Activated CD4-positive, alpha-beta T cell treated with anti-CD3 and anti-CD28 coated beads, Interleukin-2, amount 10 ng/mL, durations not matched to agents 7 days and 5 days (primary cell): ENCODE measurements around the gene MAPKAPK3. TPM values are rescaled to one million over a fixed set of nuclear protein-coding genes. Genes with fewer than 3 reads are reported as not detected.

ENCODE experiments used
- CTCF ChIA-PET: fragments of 350-600 bp; sonication (Branson Sonifier 250); formaldehyde crosslinking; loops from one replicate; lab custom pipeline; 2021; ENCODE audit warnings: antibody characterized with exemption; lab: Charles Lee
- POLR2A ChIA-PET: fragments of 350-600 bp; sonication (Branson Sonifier 250); formaldehyde crosslinking; loops from one replicate; lab custom pipeline; 2021; ENCODE audit warnings: antibody characterized with exemption; lab: Charles Lee
- DNase-seq: peaks from one replicate; pipeline ENCODE4 v3.0.0-alpha.2; 2020
- H3K27ac Mint-ChIP-seq: one replicate; pipeline ENCODE4 v1.8.0; 2021; ENCODE audit warnings: mild to moderate bottlenecking, moderate library complexity, mixed read lengths
- H3K27me3 Mint-ChIP-seq: one replicate; pipeline ENCODE4 v1.8.0; 2021; ENCODE audit warnings: mixed read lengths
- H3K36me3 Mint-ChIP-seq: one replicate; pipeline ENCODE4 v1.8.0; 2021; ENCODE audit warnings: low read depth, mixed read lengths
- H3K4me1 Mint-ChIP-seq: one replicate; pipeline ENCODE4 v1.8.0; 2021; ENCODE audit warnings: mixed read lengths
- H3K4me3 Mint-ChIP-seq: one replicate; pipeline ENCODE4 v1.8.0; 2021; ENCODE audit warnings: mild to moderate bottlenecking, moderate library complexity, mixed read lengths
- H3K9me3 Mint-ChIP-seq: one replicate; pipeline ENCODE4 v1.8.0; 2021; ENCODE audit warnings: mixed read lengths
- total RNA-seq, 2 experiments: library from RNA; stranded (reverse); gene quantifications; one replicate each; pipeline ENCODE4 v1.2.3, GENCODE V29; 2021

The MAPKAPK3 gene
- total RNA-seq, 2 experiments from 2014 or later, result 135 to 140 TPM

- ChIA-PET POLR2A (interaction anchor here (0.7 to 8.2 kb wide), 7 partner anchors 9 to 43 kb away, joined by 3 to 168 read pairs (median 5); partner anchors contain the start of genes C3orf18 and HEMK1), CTCF (interaction anchor here (0.8 to 13.4 kb wide), 8 partner anchors 9 to 762 kb away, joined by 3 to 211 read pairs (median 4); partner anchors contain the start of genes C3orf18 and HEMK1)
- peak; percentile 55 for DNase-seq
- Mint-ChIP-seq H3K36me3 (peaks cover 82% of the 10 kb centered on the region), H3K27ac (peak overlapping the region; percentile 98), H3K9me3 (no peaks in the 10 kb centered on the region), H3K4me1 (peaks cover 28% of the 10 kb centered on the region), H3K4me3 (peak overlapping the region; percentile 99), H3K27me3 (no peaks in the 10 kb centered on the region)
Measured at GRCh38 chr3:50610181-50610971, 6.6 kb upstream of the MAPKAPK3 start.

DNA sequence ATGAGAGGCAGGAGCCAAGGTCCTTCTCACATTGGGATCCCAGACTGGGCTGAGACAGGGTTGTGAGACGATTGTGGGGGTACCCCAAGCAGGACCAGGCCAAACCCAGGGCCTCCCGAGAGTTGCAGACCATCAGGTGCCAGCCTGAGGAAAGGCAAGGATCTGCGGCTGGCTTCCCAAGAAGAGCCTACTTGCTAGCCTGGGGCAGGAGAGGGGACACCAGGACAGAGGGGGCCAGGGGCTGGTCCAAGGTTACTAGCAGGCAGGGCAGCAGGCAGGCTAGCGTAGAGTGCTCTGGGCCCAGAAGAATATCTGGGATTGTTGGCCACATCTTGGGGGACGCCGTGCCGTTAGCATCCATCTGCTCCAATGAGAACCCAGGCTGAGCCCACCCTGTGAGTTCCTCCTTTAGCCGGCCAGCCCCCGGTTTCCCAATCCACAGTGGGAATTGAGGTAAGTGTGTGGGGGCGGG lies 5.9 kb upstream of the MAPKAPK3 start:
- H3K27me3 Mint-ChIP-seq, result no peaks in the 10 kb centered on the region
- H3K36me3 Mint-ChIP-seq, result peaks cover 76% of the 10 kb centered on the region
- H3K27ac Mint-ChIP-seq, result peak overlapping the region; percentile 98
- H3K4me1 Mint-ChIP-seq, result peaks cover 28% of the 10 kb centered on the region
- DNase-seq, result no peak
- CTCF ChIA-PET, result interaction anchor here (0.9 to 13.4 kb wide), 9 partner anchors 8 to 761 kb away, joined by 3 to 274 read pairs (median 3); partner anchors contain the start of genes C3orf18 and HEMK1
- POLR2A ChIA-PET, result interaction anchor here (1.0 to 8.2 kb wide), 5 partner anchors 10 to 43 kb away, joined by 5 to 168 read pairs (median 15); partner anchors contain the start of genes C3orf18 and HEMK1
- H3K4me3 Mint-ChIP-seq, result peak overlapping the region; percentile 99
- no peaks in the 10 kb centered on the region for H3K9me3 Mint-ChIP-seq

DNA sequence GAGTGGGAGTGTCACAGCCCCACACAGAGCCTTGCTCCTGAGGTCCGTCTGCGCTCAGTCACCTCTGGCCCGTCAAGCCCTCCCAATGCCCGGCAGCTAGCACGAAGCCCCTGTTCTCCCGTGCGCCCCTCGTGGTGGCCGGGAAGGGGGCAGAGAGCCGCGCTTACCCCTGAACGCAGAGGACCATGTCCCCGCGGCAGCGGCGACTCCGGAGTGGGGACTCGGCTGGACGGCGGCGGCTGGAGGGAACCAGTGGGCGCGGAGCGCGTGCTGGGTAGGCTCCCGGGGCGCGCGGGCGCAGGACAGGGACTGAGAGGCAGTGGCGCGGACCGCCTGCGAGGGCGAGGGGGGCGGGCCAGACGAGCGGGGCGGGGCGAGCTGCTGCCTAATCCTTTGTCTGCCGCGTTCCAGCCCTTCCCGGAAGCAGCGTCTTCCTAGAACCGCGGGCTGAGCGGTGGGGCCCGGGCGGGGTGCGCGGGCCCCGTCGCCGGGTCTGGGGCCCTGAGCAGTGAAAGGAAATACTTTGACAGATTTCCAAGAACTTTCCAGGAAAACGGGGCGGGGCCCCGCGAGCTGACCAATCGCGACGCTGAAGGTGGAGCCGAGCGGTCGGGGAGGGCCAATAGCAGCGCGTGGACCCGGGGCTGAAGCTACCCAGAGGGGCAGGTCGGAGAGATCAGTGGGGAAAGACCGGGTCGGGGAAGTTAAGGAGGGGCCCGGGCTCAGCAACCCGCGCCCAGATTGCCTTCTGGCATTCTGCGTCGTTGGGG lies 5.3 kb upstream of the MAPKAPK3 start, which contains the start of gene CISH:
CISH (minus strand) TSS at position 311 of the 770 bp plus-strand sequence; CDS start at position 187, 124 bp downstream.
- Mint-ChIP-seq H3K36me3 (peaks cover 70% of the 10 kb centered on the region), H3K9me3 (no peaks in the 10 kb centered on the region), H3K4me3 (peak within 1 kb of the TSS; percentile 99), H3K27me3 (no peaks in the 10 kb centered on the region), H3K27ac (peak within 1 kb of the TSS; percentile 98), H3K4me1 (peaks cover 33% of the 10 kb centered on the region)
- peak; percentile 98 for DNase-seq
- POLR2A ChIA-PET, result interaction anchor here (0.7 to 8.2 kb wide), 8 partner anchors 9 to 1666 kb away, joined by 3 to 168 read pairs (median 6); partner anchors contain the start of genes C3orf18 and HEMK1
- CTCF ChIA-PET, result interaction anchor here (0.6 to 12.7 kb wide), 9 partner anchors 10 to 1362 kb away, joined by 3 to 274 read pairs (median 3); partner anchors contain the start of genes ABHD14B, C3orf18 and HEMK1

GRCh38 chr3:50612234-50612882 lies 4.6 kb upstream of the MAPKAPK3 start:
- CTCF ChIA-PET, result interaction anchor here (0.7 to 12.7 kb wide), 14 partner anchors 9 to 1361 kb away, joined by 3 to 274 read pairs (median 5); partner anchors contain the start of genes ABHD14B, C3orf18 and HEMK1
- peak overlapping the region; percentile 99 for H3K4me3 Mint-ChIP-seq
- no peaks in the 10 kb centered on the region for H3K27me3 Mint-ChIP-seq
- POLR2A ChIA-PET, result interaction anchor here (0.7 to 8.2 kb wide), 11 partner anchors 8 to 1665 kb away, joined by 3 to 168 read pairs (median 5); partner anchors contain the start of genes C3orf18 and HEMK1
- peak overlapping the region; percentile 98 for H3K27ac Mint-ChIP-seq
- no peak for DNase-seq
- H3K36me3 Mint-ChIP-seq, result peaks cover 63% of the 10 kb centered on the region
- no peaks in the 10 kb centered on the region for H3K9me3 Mint-ChIP-seq
- H3K4me1 Mint-ChIP-seq, result peaks cover 31% of the 10 kb centered on the region

- Mint-ChIP-seq H3K4me3 (peak overlapping the region; percentile 99), H3K4me1 (peaks cover 31% of the 10 kb centered on the region), H3K27ac (peak overlapping the region; percentile 98), H3K36me3 (peaks cover 58% of the 10 kb centered on the region), H3K27me3 (no peaks in the 10 kb centered on the region), H3K9me3 (no peaks in the 10 kb centered on the region)
- POLR2A ChIA-PET, result interaction anchor here (0.7 to 8.2 kb wide), 7 partner anchors 12 to 329 kb away, joined by 3 to 168 read pairs (median 5); partner anchors contain the start of gene HEMK1
- DNase-seq, result no peak
- CTCF ChIA-PET, result interaction anchor here (0.7 to 10.9 kb wide), 15 partner anchors 10 to 783 kb away, joined by 3 to 274 read pairs (median 6); partner anchors contain the start of genes C3orf18 and HEMK1
Measured at GRCh38 chr3:50612970-50613846, 3.7 kb upstream of the MAPKAPK3 start.

- peak overlapping the region; percentile 87 for H3K27ac Mint-ChIP-seq
- ChIA-PET CTCF (interaction anchor here (0.6 to 10.9 kb wide), 28 partner anchors 10 to 1059 kb away, joined by 3 to 274 read pairs (median 8); partner anchors contain the start of genes C3orf18, HEMK1, MANF and RBM15B), POLR2A (no interaction called here)
- no peaks in the 10 kb centered on the region for H3K9me3 Mint-ChIP-seq
- no peaks in the 10 kb centered on the region for H3K27me3 Mint-ChIP-seq
- H3K4me3 Mint-ChIP-seq, result peak overlapping the region; percentile 76
- H3K36me3 Mint-ChIP-seq, result peaks cover 56% of the 10 kb centered on the region
- DNase-seq, result no peak
- H3K4me1 Mint-ChIP-seq, result peaks cover 49% of the 10 kb centered on the region
Measured at GRCh38 chr3:50615190-50615589, 1.8 kb upstream of the MAPKAPK3 start.

DNA sequence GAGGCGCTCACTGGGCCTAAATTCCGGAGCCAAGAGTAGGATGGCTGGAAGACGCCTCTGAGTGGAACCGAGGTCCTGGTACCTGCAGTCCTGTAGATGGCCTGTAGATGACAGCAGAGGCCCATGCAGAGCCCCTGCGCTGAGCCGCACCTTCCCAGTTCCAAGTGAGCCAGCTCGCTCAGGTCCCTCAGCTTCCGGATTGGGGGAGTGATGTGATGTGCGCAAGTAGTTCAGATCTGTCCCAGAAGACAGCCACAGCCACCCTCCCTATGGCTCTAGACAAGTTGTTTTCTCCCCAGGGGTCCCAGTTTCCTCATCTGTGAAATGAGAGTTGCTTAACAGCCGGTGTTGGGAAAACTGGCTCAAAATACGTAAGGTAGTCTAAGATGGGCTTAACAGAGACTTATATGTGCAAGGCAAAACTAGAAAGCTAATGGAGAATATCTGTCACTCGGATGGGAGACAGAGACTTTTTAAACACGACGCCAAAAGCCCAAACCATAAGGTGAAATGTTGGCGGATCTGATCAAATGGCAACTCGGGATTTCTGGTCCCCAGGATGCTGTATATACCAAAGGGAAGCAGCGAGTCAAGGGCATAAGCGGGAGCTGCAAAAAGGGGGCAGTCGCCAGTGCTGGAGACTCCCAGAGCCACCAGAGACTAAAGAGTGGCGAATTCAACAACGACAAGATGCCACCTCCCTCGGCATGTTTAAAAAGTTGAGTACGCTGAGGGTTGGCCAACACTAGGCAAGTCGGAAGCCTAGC lies 765 bp upstream of the MAPKAPK3 start:
- peak overlapping the region; percentile 76 for H3K4me3 Mint-ChIP-seq
- no peaks in the 10 kb centered on the region for H3K27me3 Mint-ChIP-seq
- no peaks in the 10 kb centered on the region for H3K9me3 Mint-ChIP-seq
- H3K4me1 Mint-ChIP-seq, result peaks cover 59% of the 10 kb centered on the region
- ChIA-PET CTCF (interaction anchor here (0.5 to 10.9 kb wide), 45 partner anchors 8 to 1058 kb away, joined by 3 to 274 read pairs (median 5); partner anchors contain the start of genes C3orf18, HEMK1, MANF and RBM15B), POLR2A (interaction anchor here (0.6 to 2.0 kb wide), 7 partner anchors 8 to 47 kb away, joined by 3 to 6 read pairs (median 4); partner anchors contain the start of gene HEMK1)
- H3K36me3 Mint-ChIP-seq, result peaks cover 56% of the 10 kb centered on the region
- peak overlapping the region; percentile 87 for H3K27ac Mint-ChIP-seq
- DNase-seq, result peak; percentile 86

GRCh38 chr3:50616770-50617095 lies 218 bp upstream of the MAPKAPK3 start:
- ChIA-PET POLR2A (interaction anchor here (0.6 to 2.0 kb wide), 6 partner anchors 9 to 48 kb away, joined by 3 to 6 read pairs (median 4); partner anchors contain the start of gene HEMK1), CTCF (interaction anchor here (0.5 to 10.9 kb wide), 31 partner anchors 10 to 1026 kb away, joined by 3 to 274 read pairs (median 6); partner anchors contain the start of genes C3orf18, HEMK1, MANF and RBM15B)
- Mint-ChIP-seq H3K4me3 (peak overlapping the region; percentile 76), H3K27ac (peak overlapping the region; percentile 87), H3K27me3 (no peaks in the 10 kb centered on the region), H3K4me1 (peaks cover 62% of the 10 kb centered on the region), H3K9me3 (no peaks in the 10 kb centered on the region), H3K36me3 (peaks cover 52% of the 10 kb centered on the region)
- DNase-seq, result peak; percentile 95

DNA sequence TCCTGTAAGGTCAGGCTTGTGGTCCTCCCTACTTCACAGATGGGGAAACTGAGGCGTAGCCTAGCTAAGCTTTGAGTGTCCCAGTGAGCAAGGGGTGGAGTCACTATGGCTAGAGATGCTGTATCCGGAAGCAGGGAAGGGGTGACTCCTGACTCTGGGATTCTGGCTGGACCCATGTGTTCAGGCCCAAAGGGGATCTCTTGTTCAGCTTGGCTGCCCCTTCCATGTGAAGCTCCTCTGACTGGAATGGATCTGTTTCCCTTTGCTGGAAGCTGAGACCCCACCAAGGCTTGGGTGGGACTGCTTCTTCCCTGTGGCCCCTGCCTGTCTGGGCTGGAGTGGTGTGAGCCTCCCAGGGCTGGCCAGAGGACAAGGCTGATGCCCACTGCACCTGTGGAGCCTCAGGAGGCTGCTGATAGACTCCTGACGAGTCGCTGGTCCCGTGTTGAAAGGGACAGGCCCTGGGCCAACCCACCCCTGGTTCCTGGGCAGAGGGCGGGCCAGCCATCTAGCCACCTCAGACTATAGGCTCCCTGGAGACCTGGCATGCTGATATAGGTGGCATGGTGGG lies 1.0 kb downstream of the MAPKAPK3 start:
- no peaks in the 10 kb centered on the region for H3K27me3 Mint-ChIP-seq
- H3K27ac Mint-ChIP-seq, result peak overlapping the region; percentile 92
- H3K9me3 Mint-ChIP-seq, result no peaks in the 10 kb centered on the region
- ChIA-PET CTCF (interaction anchor here (1.0 to 10.9 kb wide), 6 partner anchors 8 to 754 kb away, joined by 3 to 274 read pairs (median 20); partner anchors contain the start of genes C3orf18 and HEMK1), POLR2A (interaction anchor here (0.9 kb wide), 1 partner anchor 29 kb away, joined by 3 read pairs; no protein-coding TSS in a partner anchor)
- H3K4me3 Mint-ChIP-seq, result peak overlapping the region; percentile 76
- H3K36me3 Mint-ChIP-seq, result peaks cover 49% of the 10 kb centered on the region
- no peak for DNase-seq
- peaks cover 75% of the 10 kb centered on the region for H3K4me1 Mint-ChIP-seq
